IPS-18c (cell line): ENCODE results near the gene FAM3A.

ENCODE experiments used
- H3K4me3 ChIP-seq: 2 replicates; pipeline ENCODE4 v1.7.0; 2013; ENCODE audit warnings: low read depth, mild to moderate bottlenecking, low read length, moderate library complexity; ENCODE audit not compliant: insufficient read depth
- H3K9me3 ChIP-seq: one replicate; pipeline ENCODE4 v1.6.1; 2013; ENCODE audit warnings: mild to moderate bottlenecking, low read length, moderate library complexity; ENCODE audit not compliant: control insufficient read depth, insufficient read depth

The FAM3A gene

GRCh38 chrX:154472685-154473632, 43.1 kb downstream of the FAM3A start:
- Histone ChIP-seq H3K9me3 (peaks cover 13% of the 10 kb centered on the region), H3K4me3 (no peak overlapping the region)

GRCh38 chrX:154471839-154472684, 44.0 kb downstream of the FAM3A start:
- Histone ChIP-seq H3K4me3 (no peak overlapping the region), H3K9me3 (peaks cover 15% of the 10 kb centered on the region)

GRCh38 chrX:154470914-154471568, 45.0 kb downstream of the FAM3A start:
- no peak overlapping the region for H3K4me3 ChIP-seq
- peaks cover 16% of the 10 kb centered on the region for H3K9me3 ChIP-seq

GRCh38 chrX:154470434-154470833, 45.6 kb downstream of the FAM3A start:
- H3K4me3 ChIP-seq, result no peak overlapping the region
- H3K9me3 ChIP-seq, result peaks cover 19% of the 10 kb centered on the region

GRCh38 chrX:154469880-154470279, 46.2 kb downstream of the FAM3A start:
- Histone ChIP-seq H3K9me3 (peaks cover 19% of the 10 kb centered on the region), H3K4me3 (no peak overlapping the region)

GRCh38 chrX:154469114-154469513, 46.9 kb downstream of the FAM3A start:
- H3K4me3 ChIP-seq, result no peak overlapping the region
- peaks cover 19% of the 10 kb centered on the region for H3K9me3 ChIP-seq

GRCh38 chrX:154468217-154468616, 47.8 kb downstream of the FAM3A start:
- peaks cover 13% of the 10 kb centered on the region for H3K9me3 ChIP-seq
- H3K4me3 ChIP-seq, result no peak overlapping the region

GRCh38 chrX:154467556-154467955, 48.5 kb downstream of the FAM3A start:
- H3K4me3 ChIP-seq, result no peak overlapping the region
- peaks cover 13% of the 10 kb centered on the region for H3K9me3 ChIP-seq

GRCh38 chrX:154466907-154467306, 49.1 kb downstream of the FAM3A start:
- peaks cover 14% of the 10 kb centered on the region for H3K9me3 ChIP-seq
- no peak overlapping the region for H3K4me3 ChIP-seq

GRCh38 chrX:154466036-154466435, 50.0 kb downstream of the FAM3A start:
- H3K9me3 ChIP-seq, result peaks cover 12% of the 10 kb centered on the region

GRCh38 chrX:154465601-154466000, 50.4 kb downstream of the FAM3A start:
- Histone ChIP-seq H3K4me3 (no peak overlapping the region), H3K9me3 (peaks cover 12% of the 10 kb centered on the region)

More at GRCh38 chrX:154466036-154466435, 50.0 kb downstream of the FAM3A start:
- H3K4me3 ChIP-seq, result no peak overlapping the region

GRCh38 chrX:154464806-154465365, 51.1 kb downstream of the FAM3A start:
- H3K9me3 ChIP-seq, result peaks cover 12% of the 10 kb centered on the region
- no peak overlapping the region for H3K4me3 ChIP-seq

GRCh38 chrX:154463611-154464220, 52.3 kb downstream of the FAM3A start:
- Histone ChIP-seq H3K4me3 (no peak overlapping the region), H3K9me3 (peaks cover 14% of the 10 kb centered on the region)

- Histone ChIP-seq H3K9me3 (peaks cover 13% of the 10 kb centered on the region), H3K4me3 (no peak overlapping the region)
These were observed 53.6 kb downstream of the FAM3A start for GRCh38 chrX:154462396-154462795.

GRCh38 chrX:154460326-154460725, 55.7 kb downstream of the FAM3A start:
- Histone ChIP-seq H3K9me3 (peaks cover 17% of the 10 kb centered on the region), H3K4me3 (peak overlapping the region; percentile 15; the same call in 1 of the 2 replicates)

GRCh38 chrX:154459832-154460231, 56.2 kb downstream of the FAM3A start:
- H3K4me3 ChIP-seq, result peak overlapping the region; percentile 15; the same call in 1 of the 2 replicates

More at GRCh38 chrX:154459832-154460231, 56.2 kb downstream of the FAM3A start:
- H3K9me3 ChIP-seq, result peaks cover 21% of the 10 kb centered on the region
